ENCODE data around the gene ZFHX2.

The ZFHX2 gene

GRCh38 chr14:23559010-23559925 lies 7.7 kb upstream of the ZFHX2 start:
- DNase-seq = no peak

- DNase-seq = no peak
These were observed 6.9 kb upstream of the ZFHX2 start for GRCh38 chr14:23558346-23559009.

GRCh38 chr14:23557946-23558345 lies 6.4 kb upstream of the ZFHX2 start:
- no peak for DNase-seq

- DNase-seq = no peak
These were observed 6.0 kb upstream of the ZFHX2 start for GRCh38 chr14:23557521-23557920.

GRCh38 chr14:23556700-23557440 lies 5.3 kb upstream of the ZFHX2 start:
- no peak for DNase-seq

- peak; percentile 77 for DNase-seq
These were observed 4.5 kb upstream of the ZFHX2 start, which contains the start of gene THTPA for GRCh38 chr14:23555882-23556699. Gene THTPA (plus strand): TSS chr14:23556271. CDS start chr14:23556758, 487 bp downstream.

GRCh38 chr14:23555533-23555881 lies 3.9 kb upstream of the ZFHX2 start:
- DNase-seq = no peak

GRCh38 chr14:23550812-23551265 lies 726 bp downstream of the ZFHX2 start:
- DNase-seq = no peak

GRCh38 chr14:23550131-23550811 lies 1.3 kb downstream of the ZFHX2 start:
- DNase-seq = no peak

GRCh38 chr14:23548351-23549318 lies 2.9 kb downstream of the ZFHX2 start:
- DNase-seq = no peak

- no peak for DNase-seq
These were observed 3.6 kb downstream of the ZFHX2 start for GRCh38 chr14:23547924-23548323.

GRCh38 chr14:23546450-23547035 lies 5.0 kb downstream of the ZFHX2 start:
- no peak for DNase-seq

- no peak for DNase-seq
These were observed 5.7 kb downstream of the ZFHX2 start for GRCh38 chr14:23545740-23546365.

GRCh38 chr14:23544511-23545447 lies 6.8 kb downstream of the ZFHX2 start:
- peak; percentile 92 for DNase-seq

- DNase-seq = no peak
These were observed 8.2 kb downstream of the ZFHX2 start for GRCh38 chr14:23543403-23543802.

GRCh38 chr14:23542261-23542660 lies 9.3 kb downstream of the ZFHX2 start:
- DNase-seq = no peak

GRCh38 chr14:23540141-23540469 lies 11.5 kb downstream of the ZFHX2 start:
- DNase-seq = no peak

- peak; percentile 20 for DNase-seq
These were observed 12.1 kb downstream of the ZFHX2 start for GRCh38 chr14:23539248-23540140.
